K562 (cell line): Measurements from ENCODE around the gene RHEX. TPM values are rescaled to one million over a fixed set of nuclear protein-coding genes. Genes with fewer than 3 reads are reported as not detected.

Experiments used
- ATAC-seq: fragments of 200-7000 bp; cut with Tn5 transposase; 3 replicates; pipeline ENCODE4 v1.9.1; 2020; ENCODE audit warnings: moderate library complexity
- BruUV-seq: library from RNA; stranded (reverse); fragments of 400-500 nt; replicated peaks from 2 replicates; lab custom pipeline; 2021; lab: Mats Ljungman, UMichigan
- CTCF ChIA-PET: fragments of 300-600 bp; formaldehyde crosslinking; extraction: SDS; loops from one replicate; lab custom pipeline; 2021; ENCODE audit warnings: low intra/inter-chr PET ratio; lab: Yijun Ruan, JAX
- POLR2A ChIA-PET: fragments of 300-600, 350-650 bp; sonication (Branson Sonifier 250); formaldehyde crosslinking; extraction: SDS; loops from one replicate; lab custom pipeline; 2021; ENCODE audit warnings: antibody characterized with exemption, inconsistent platforms; lab: Yijun Ruan, JAX
- DNase-seq, 4 experiments: peaks; one replicate each; pipeline versions ENCODE4 v3.0.0 to v3.0.0-alpha.2; 2011 to 2018; ENCODE audit warnings: low spot score in 3 of 4, mixed read lengths in 3 of 4; ENCODE audit errors: extremely low read depth in 1 of 4
- FAIRE-seq: peaks from 2 replicates; lab custom pipeline; 2011; peaks lifted over from hg19 to GRCh38; lab: Jason Lieb, UNC
- H2AFZ ChIP-seq: 2 replicates; pipeline ENCODE4 v1.6.0; 2011; ENCODE audit warnings: low read depth, low read length, control low read depth, inconsistent platforms
- H3K27ac ChIP-seq: fragments of 200-600 bp; 3 replicates; pipeline ENCODE4 v1.8.0; 2011; ENCODE audit warnings: low read depth, mild to moderate bottlenecking, control low read depth, inconsistent platforms, low read length, moderate library complexity, mixed read lengths; ENCODE audit errors: extremely low read depth
- H3K27me3 ChIP-seq, 2 experiments: fragments of 300-600 bp in 1 of 2; 2 replicates in 1 of 2; 3 replicates in 1 of 2; pipeline versions ENCODE4 v1.6.0 to v1.8.0; 2011; ENCODE audit warnings: inconsistent platforms in 2 of 2, low read length in 2 of 2, mild to moderate bottlenecking in 1 of 2, mixed read lengths in 1 of 2, moderate library complexity in 1 of 2; ENCODE audit not compliant: control insufficient read depth in 2 of 2, insufficient read depth in 2 of 2
- H3K36me3 ChIP-seq: fragments of 300-600 bp; 3 replicates; pipeline ENCODE4 v1.8.0; 2011; ENCODE audit warnings: mild to moderate bottlenecking, low read length, inconsistent platforms; ENCODE audit not compliant: control insufficient read depth, insufficient read depth
- H3K4me1 ChIP-seq, 2 experiments: fragments of 200-600 bp in 1 of 2; replicated peaks in 1 of 2; 2 replicates in 1 of 2; 3 replicates in 1 of 2; pipeline versions ENCODE4 v1.5.1 to v1.8.0; 2011; ENCODE audit warnings: inconsistent platforms in 2 of 2, low read length in 2 of 2, mild to moderate bottlenecking in 1 of 2, mixed read lengths in 1 of 2, moderate library complexity in 1 of 2; ENCODE audit not compliant: control insufficient read depth in 2 of 2, insufficient read depth in 2 of 2
- H3K4me2 ChIP-seq: 2 replicates; pipeline ENCODE4 v1.6.1; 2011; ENCODE audit warnings: low read length, control low read depth, inconsistent platforms, mixed read lengths; ENCODE audit not compliant: insufficient read depth
- H3K4me3 ChIP-seq: fragments of 200-600 bp; sonication (generic), shearing (Covaris generic); 2 replicates; pipeline ENCODE4 v1.5.1; 2016; ENCODE audit warnings: control low read depth, inconsistent platforms
- H3K79me2 ChIP-seq: fragments of 200-600 bp; 3 replicates; pipeline ENCODE4 v1.8.0; 2011; ENCODE audit warnings: low read length, inconsistent platforms; ENCODE audit not compliant: control insufficient read depth, insufficient read depth
- H3K9ac ChIP-seq, 2 experiments: 2 replicates each; pipeline versions ENCODE4 v1.6.0 to v1.6.1; 2011; ENCODE audit warnings: low read depth in 2 of 2, low read length in 2 of 2, control low read depth in 1 of 2, inconsistent platforms in 1 of 2, mild to moderate bottlenecking in 1 of 2, mixed read lengths in 1 of 2; ENCODE audit not compliant: insufficient read depth in 1 of 2
- H3K9me1 ChIP-seq: one replicate; pipeline ENCODE4 v1.6.0; 2011; ENCODE audit warnings: inconsistent platforms, mild to moderate bottlenecking, low read length, moderate library complexity; ENCODE audit not compliant: control insufficient read depth, insufficient read depth
- H3K9me3 ChIP-seq: replicated peaks from 2 replicates; pipeline ENCODE4 v1.5.1; 2011; ENCODE audit warnings: low read depth, low read length, inconsistent platforms; ENCODE audit not compliant: control insufficient read depth, insufficient read depth
- H4K20me1 ChIP-seq: replicated peaks from 2 replicates; pipeline ENCODE4 v1.6.1; 2011; ENCODE audit warnings: low read length, inconsistent platforms, mixed read lengths; ENCODE audit not compliant: control insufficient read depth, insufficient read depth
- FOS ChIP-seq: IDR thresholded peaks from 3 replicates; pipeline ENCODE4 v1.6.1; 2011; ENCODE audit not compliant: insufficient read length; ENCODE audit errors: extremely low read depth
- GATAD2B ChIP-seq: fragments of 450-650 bp; IDR thresholded peaks from 2 replicates; pipeline ENCODE4 v1.6.1; 2017; ENCODE audit warnings: mild to moderate bottlenecking, borderline replicate concordance
- HNRNPUL1 ChIP-seq: fragments of 200-400 bp; formaldehyde crosslinking; IDR thresholded peaks from 2 replicates; pipeline ENCODE4 v1.6.1; 2017; ENCODE audit warnings: low read length
- MYNN ChIP-seq, 2 experiments: sonication (generic); formaldehyde crosslinking in 1 of 2; IDR thresholded peaks; 2 replicates each; pipeline versions ENCODE4 v1.5.0 to v1.6.1; 2016 to 2020; ENCODE audit warnings: antibody characterized with exemption in 1 of 2, missing genetic modification reagents in 1 of 2
- TFAP4 ChIP-seq: sonication (generic); formaldehyde crosslinking; IDR thresholded peaks from 2 replicates; pipeline ENCODE4 v1.8.0; 2022; ENCODE audit warnings: missing genetic modification reagents, mild to moderate bottlenecking, moderate library complexity, borderline replicate concordance
- ZZZ3 ChIP-seq: fragments of 450-650 bp; IDR thresholded peaks from 2 replicates; pipeline ENCODE4 v1.6.1; 2016; ENCODE audit warnings: antibody characterized with exemption, mild to moderate bottlenecking, moderate library complexity
- WGBS: fragments of 100-300 bp; shearing (Covaris generic); methylation state at CpG from one replicate; pipeline ENCODE4 v1.1.6; 2016; ENCODE audit warnings: low coverage, mixed read lengths; ENCODE audit not compliant: insufficient coverage; ENCODE audit errors: missing lambda C conversion rate; 5-methylcytosine and 5-hydroxymethylcytosine counted together
- in situ Hi-C: fragments of 300-500 bp; cut with MboI; formaldehyde crosslinking; loops from 4 replicates; pipeline ENCODE4 v1.15.0; 2018; ENCODE audit warnings: inconsistent platforms, mixed read lengths
- intact Hi-C: fragments of 100-400 bp; cut with micrococcal nuclease; formaldehyde crosslinking; loops from 2 replicates; pipeline ENCODE4 v1.14.2; 2022
- polyA plus RNA-seq, 8 experiments: library from polyadenylated mRNA; depleted of rRNA in 4 of 8; stranded (reverse) in 5 of 8; unstranded in 3 of 8; fragments of >200 nt; fragmentation: Nextera tagmentation in 2 of 8; fragmentation: Illumina TruSeq in 1 of 8; extraction: Ambion mirVana in 2 of 8; extraction: Trizol in 1 of 8; gene quantifications; 2 replicates each; pipeline versions ENCODE4 v1.2.1 to v1.2.3, GENCODE V29; 2011 to 2014; ENCODE audit warnings: inconsistent platforms in 1 of 8, missing spikeins in 1 of 8
- total RNA-seq, 7 experiments: library from RNA; depleted of rRNA in 6 of 7; stranded (reverse); fragments of >200 nt in 6 of 7; fragmentation: Illumina TruSeq in 2 of 7; extraction: Trizol in 2 of 7; gene quantifications; 2 replicates each; pipeline versions ENCODE4 v1.2.1 to v1.2.3, GENCODE V29; 2011 to 2021; ENCODE audit warnings: low replicate concordance in 1 of 7
- TF ChIP-seq, protein P1 (sequence below): fragments of 250-450 bp; sonication (Bioruptor Pico); IDR thresholded peaks from 2 replicates; pipeline ENCODE4 v1.8.0; 2021; ENCODE audit warnings: mild to moderate bottlenecking, moderate library complexity

The RHEX gene
- total and polyA plus RNA-seq, 9 of the 15 experiments (the other 6 are each of a cell fraction or from before 2014, with no cell fraction given) = not detected

DNA sequence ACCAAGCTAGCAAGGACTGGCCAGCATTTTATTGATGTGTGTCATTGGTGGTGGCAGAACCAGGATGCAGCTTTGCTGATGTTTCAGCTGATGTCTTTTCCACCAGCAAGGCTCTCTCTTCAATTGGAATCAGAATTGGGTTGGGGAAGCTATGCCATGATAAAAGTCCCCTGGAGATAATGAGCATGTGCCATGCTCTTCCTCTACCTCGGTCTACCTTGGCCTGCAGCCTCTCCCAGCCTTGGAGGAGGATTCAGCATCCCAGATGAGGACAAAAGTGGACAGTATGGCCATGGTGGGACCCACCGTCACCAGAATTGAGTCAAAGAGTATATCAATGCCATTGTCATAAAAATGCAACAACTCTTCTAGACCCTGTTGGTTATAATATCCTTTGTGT is 55.7 kb downstream of the RHEX start:
- Histone ChIP-seq H3K79me2 (no peaks in the 10 kb centered on the region), H2AFZ (no peak overlapping the region)
- DNase-seq = no peak
- CTCF ChIA-PET = interaction anchor here (0.6 to 1.3 kb wide), 2 partner anchors 124 to 317 kb away, joined by 3 to 5 read pairs; no protein-coding TSS in a partner anchor
- WGBS = 0% methylated on average over 2 of the region's 2 CpGs
- TF ChIP-seq TFAP4 (CRISPR knock-in tag) (no peak), ZZZ3 (no peak), GATAD2B (no peak), MYNN (IDR thresholded peaks at IDR 0.05) (peak; percentile 83), MYNN (CRISPR knock-in tag; IDR thresholded peaks at IDR 0.05) (no peak), FOS (no peak), HNRNPUL1 (no peak)
- TF ChIP-seq, protein P1, sequence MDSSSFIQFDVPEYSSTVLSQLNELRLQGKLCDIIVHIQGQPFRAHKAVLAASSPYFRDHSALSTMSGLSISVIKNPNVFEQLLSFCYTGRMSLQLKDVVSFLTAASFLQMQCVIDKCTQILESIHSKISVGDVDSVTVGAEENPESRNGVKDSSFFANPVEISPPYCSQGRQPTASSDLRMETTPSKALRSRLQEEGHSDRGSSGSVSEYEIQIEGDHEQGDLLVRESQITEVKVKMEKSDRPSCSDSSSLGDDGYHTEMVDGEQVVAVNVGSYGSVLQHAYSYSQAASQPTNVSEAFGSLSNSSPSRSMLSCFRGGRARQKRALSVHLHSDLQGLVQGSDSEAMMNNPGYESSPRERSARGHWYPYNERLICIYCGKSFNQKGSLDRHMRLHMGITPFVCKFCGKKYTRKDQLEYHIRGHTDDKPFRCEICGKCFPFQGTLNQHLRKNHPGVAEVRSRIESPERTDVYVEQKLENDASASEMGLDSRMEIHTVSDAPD (CRISPR knock-in tag) = no peak
- TF ChIP-seq, all 486 proteins: peak for 1
- H3K36me3 ChIP-seq = no peaks in the 10 kb centered on the region
- H3K9me1 ChIP-seq = no peaks in the 10 kb centered on the region
- H3K27ac ChIP-seq = no peak overlapping the region
- H4K20me1 ChIP-seq = 0 out of 2 replicates have a peak, but pooled peaks cover 5% of the 10 kb centered on the region
- no peaks in the 10 kb centered on the region for H3K9me3 ChIP-seq
- POLR2A ChIA-PET = interaction anchor here (0.6 to 1.3 kb wide), 4 partner anchors 10 to 1910 kb away, joined by 3 to 6 read pairs (median 3); no protein-coding TSS in a partner anchor
- no peak overlapping the region for H3K9ac ChIP-seq
- H3K27me3 ChIP-seq = peaks cover 14 to 44% of the 10 kb centered on the region in 2 experiments
- peaks cover 4 to 7% of the 10 kb centered on the region in 2 experiments; a peak in 2 of 5 replicates for H3K4me1 ChIP-seq
- no TSS peak for BruUV-seq
- FAIRE-seq (no peak), ATAC-seq (no peak)
- no peak overlapping the region for H3K4me3 ChIP-seq
- in situ Hi-C loops (loop anchor here (10.0 kb wide), 1 partner anchor 184 kb away; no protein-coding TSS in a partner anchor), intact Hi-C loops (loop anchor here (10.0 kb wide), 1 partner anchor 434 kb away; no protein-coding TSS in a partner anchor)
- no peak overlapping the region for H3K4me2 ChIP-seq
